Natural killer cell treated with Interleukin-12 subunit alpha and Interleukin-12 subunit beta and Interleukin-15 and Interleukin-18, amount 100 ng/mL, for 72 hours (primary cell): ENCODE measurements around the gene LNPK. TPM values are rescaled to one million over a fixed set of nuclear protein-coding genes. Genes with fewer than 3 reads are reported as not detected.

Experiments
- ATAC-seq, 2 donors: fragments of 150-1000 bp; cut with Tn5 transposase in 1 of 2; sonication (Bioruptor Pico), chemical (Tn5 transposase) in 1 of 2; 2 replicates each; pipeline ENCODE4 v1.10.0; 2021
- DNase-seq: peaks from one replicate; pipeline ENCODE4 v3.0.0; 2022; ENCODE audit warnings: low spot score
- H3K27ac Mint-ChIP-seq, 2 donors: 1 replicate in 1 of 2; 2 replicates in 1 of 2; pipeline ENCODE4 v1.8.0; 2022; ENCODE audit warnings: mixed read lengths in 2 of 2, mild to moderate bottlenecking in 1 of 2, moderate library complexity in 1 of 2
- H3K27me3 Mint-ChIP-seq, 2 donors: 1 replicate in 1 of 2; 2 replicates in 1 of 2; pipeline ENCODE4 v1.8.0; 2022; ENCODE audit warnings: mixed read lengths in 2 of 2
- H3K36me3 Mint-ChIP-seq: one replicate; pipeline ENCODE4 v1.8.0; 2022; ENCODE audit warnings: mixed read lengths
- H3K4me1 Mint-ChIP-seq, 2 donors: 1 replicate in 1 of 2; 2 replicates in 1 of 2; pipeline ENCODE4 v1.8.0; 2022; ENCODE audit warnings: low read depth in 2 of 2, mixed read lengths in 2 of 2, mild to moderate bottlenecking in 1 of 2
- H3K4me3 Mint-ChIP-seq: one replicate; pipeline ENCODE4 v1.8.0; 2022; ENCODE audit warnings: mixed read lengths
- H3K9me3 Mint-ChIP-seq: 2 replicates; pipeline ENCODE4 v1.8.0; 2022; ENCODE audit warnings: mixed read lengths
- total RNA-seq, 2 donors: library from RNA; stranded (reverse); gene quantifications; one replicate each; pipeline ENCODE4 v1.2.3, GENCODE V29; 2022

Gene LNPK
- total RNA-seq, 2 donors from 2014 or later = 35.9 to 44.7 TPM

- Mint-ChIP-seq H3K27me3 (no peaks in the 10 kb centered on the region), H3K27ac (no peak overlapping the region), H3K9me3 (peaks cover 2% of the 10 kb centered on the region), H3K36me3 (peaks cover 22% of the 10 kb centered on the region), H3K4me3 (no peak overlapping the region), H3K4me1 (no peaks in the 10 kb centered on the region)
- DNase-seq (no peak), ATAC-seq (no peak)
These were observed 51.6 kb downstream of the LNPK start for GRCh38 chr2:175950512-175950911.

- ATAC-seq (no peak), DNase-seq (no peak)
- no peak overlapping the region for H3K4me3 Mint-ChIP-seq
- H3K27ac Mint-ChIP-seq = no peak overlapping the region
- H3K27me3 Mint-ChIP-seq = no peaks in the 10 kb centered on the region
- peaks cover 2% of the 10 kb centered on the region for H3K9me3 Mint-ChIP-seq
- peaks cover 20% of the 10 kb centered on the region for H3K36me3 Mint-ChIP-seq
- no peaks in the 10 kb centered on the region for H3K4me1 Mint-ChIP-seq
These were observed 53.9 kb downstream of the LNPK start for GRCh38 chr2:175948191-175948590.

GRCh38 chr2:175947073-175947472 is 55.0 kb downstream of the LNPK start:
- H3K27ac Mint-ChIP-seq = no peak overlapping the region
- no peak overlapping the region for H3K4me3 Mint-ChIP-seq
- no peak for DNase-seq
- H3K36me3 Mint-ChIP-seq = peaks cover 16% of the 10 kb centered on the region
- ATAC-seq = no peak
- no peaks in the 10 kb centered on the region for H3K4me1 Mint-ChIP-seq
- no peaks in the 10 kb centered on the region for H3K27me3 Mint-ChIP-seq
- no peaks in the 10 kb centered on the region for H3K9me3 Mint-ChIP-seq

DNA sequence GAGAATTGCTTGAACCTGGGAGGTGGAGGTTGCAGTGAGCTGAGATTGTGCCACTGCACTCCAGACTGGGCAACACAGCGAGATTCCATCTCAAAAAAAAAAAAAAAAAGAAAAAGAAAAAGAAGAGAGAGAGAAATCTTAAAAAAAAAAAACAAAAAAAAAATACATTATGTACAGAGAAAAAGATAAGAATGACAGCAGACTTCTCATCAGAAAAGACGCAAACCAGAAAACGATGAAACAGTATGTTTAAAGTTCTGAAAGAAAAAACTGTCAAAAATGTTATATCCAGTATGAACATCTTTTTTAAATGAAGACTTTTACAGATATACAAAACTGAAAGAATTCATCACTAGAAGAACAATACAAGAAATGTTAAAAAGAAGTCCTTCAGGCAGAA is 60.4 kb downstream of the LNPK start:
- no peaks in the 10 kb centered on the region for H3K27me3 Mint-ChIP-seq
- peaks cover 18% of the 10 kb centered on the region for H3K36me3 Mint-ChIP-seq
- no peak for ATAC-seq
- H3K27ac Mint-ChIP-seq = no peak overlapping the region
- H3K4me1 Mint-ChIP-seq = peaks cover 0 to 2% of the 10 kb centered on the region in 2 donors
- no peak overlapping the region for H3K4me3 Mint-ChIP-seq
- H3K9me3 Mint-ChIP-seq = no peaks in the 10 kb centered on the region
- no peak for DNase-seq

DNA sequence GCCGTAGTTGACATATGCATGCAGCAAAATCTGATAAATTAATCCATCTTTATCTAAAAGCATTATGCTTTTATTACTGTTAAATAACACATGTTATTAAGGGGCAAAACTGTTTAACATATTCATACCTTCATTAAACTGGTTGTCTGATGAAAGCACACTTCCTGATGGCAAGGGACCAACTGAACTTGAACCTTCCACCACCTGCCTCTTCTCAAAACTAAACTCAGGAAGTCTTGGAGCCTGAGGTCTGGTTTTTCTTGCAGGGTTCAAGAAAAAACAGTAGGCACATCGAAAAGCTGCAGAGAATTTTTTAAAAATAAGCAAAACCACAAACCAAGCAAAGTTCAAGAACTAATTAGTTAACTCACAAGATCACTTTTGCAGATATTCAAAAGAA is 64.9 kb downstream of the LNPK start:
- Mint-ChIP-seq H3K4me3 (no peak overlapping the region), H3K27me3 (no peaks in the 10 kb centered on the region), H3K9me3 (no peaks in the 10 kb centered on the region), H3K36me3 (peaks cover 18% of the 10 kb centered on the region), H3K4me1 (peaks cover 0 to 2% of the 10 kb centered on the region in 2 donors), H3K27ac (no peak overlapping the region)
- no peak for DNase-seq
- no peak for ATAC-seq

DNA sequence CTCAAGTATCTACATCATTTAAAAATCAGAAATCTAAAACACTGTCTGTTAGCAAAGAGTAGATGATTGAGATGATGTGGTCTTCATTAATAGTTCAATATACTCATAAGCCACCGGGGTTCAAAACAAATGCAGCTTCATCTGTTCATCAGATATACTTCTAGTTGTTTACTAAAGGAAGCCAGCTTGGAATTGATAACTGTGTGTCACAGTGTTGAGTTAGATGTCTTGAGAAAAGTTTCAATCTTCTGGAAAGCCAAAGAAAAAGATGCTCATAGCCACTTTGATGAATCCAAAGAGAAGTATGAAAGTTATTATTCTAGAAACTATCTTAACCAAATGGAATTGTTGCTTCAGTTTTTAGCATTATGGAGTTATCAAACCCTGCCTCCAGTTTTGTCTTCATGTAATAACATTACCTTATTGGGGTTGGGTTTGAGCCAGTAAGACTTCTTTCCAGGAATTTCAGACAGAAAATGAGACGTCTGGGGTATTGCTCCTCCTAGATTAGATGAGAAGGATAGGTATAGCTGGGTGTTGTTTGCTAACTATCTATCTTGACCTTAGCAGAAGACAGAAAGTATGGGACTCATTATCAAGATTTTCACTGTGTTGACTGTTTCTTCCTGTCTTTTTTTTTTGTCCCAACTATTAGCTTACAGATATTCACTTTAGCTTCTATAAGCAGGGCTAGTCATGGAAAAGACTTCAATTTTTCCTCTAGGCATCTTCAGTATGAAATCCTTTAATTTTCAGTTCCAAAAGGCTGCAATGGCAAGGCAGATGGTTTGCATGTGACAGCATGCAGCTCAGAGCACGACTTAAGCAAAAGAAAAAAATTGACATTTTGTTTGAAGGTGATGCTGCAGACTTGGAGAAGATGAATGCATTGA is 66.5 kb downstream of the LNPK start:
- Mint-ChIP-seq H3K27me3 (no peaks in the 10 kb centered on the region), H3K4me1 (peaks cover 0 to 2% of the 10 kb centered on the region in 2 donors), H3K9me3 (no peaks in the 10 kb centered on the region), H3K36me3 (peaks cover 12% of the 10 kb centered on the region), H3K27ac (no peak overlapping the region), H3K4me3 (no peak overlapping the region)
- no peak for ATAC-seq
- DNase-seq = no peak

DNA sequence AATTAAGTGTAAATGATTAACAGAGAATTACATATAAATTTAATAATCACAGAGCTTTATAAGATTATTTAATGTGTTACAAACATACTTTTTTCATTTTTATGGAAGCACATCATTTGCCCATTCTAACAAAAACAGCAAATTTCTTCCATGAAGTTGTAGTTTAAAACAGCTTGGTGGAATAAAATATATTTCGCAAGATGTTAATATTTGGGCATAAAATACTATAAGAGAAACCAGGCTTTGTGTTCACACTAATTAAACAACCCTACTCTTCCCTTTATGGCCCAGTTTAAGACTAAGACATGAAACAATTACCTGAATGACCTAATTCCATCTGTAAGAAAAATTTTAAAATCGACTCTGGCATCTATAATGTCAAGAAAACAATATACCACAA is 69.4 kb downstream of the LNPK start:
- no peaks in the 10 kb centered on the region for H3K27me3 Mint-ChIP-seq
- H3K4me3 Mint-ChIP-seq = no peak overlapping the region
- ATAC-seq (no peak), DNase-seq (no peak)
- H3K4me1 Mint-ChIP-seq = no peaks in the 10 kb centered on the region
- H3K27ac Mint-ChIP-seq = no peak overlapping the region
- H3K36me3 Mint-ChIP-seq = peaks cover 6% of the 10 kb centered on the region
- no peaks in the 10 kb centered on the region for H3K9me3 Mint-ChIP-seq

GRCh38 chr2:175931805-175932204 is 70.3 kb downstream of the LNPK start:
- Mint-ChIP-seq H3K27ac (no peak overlapping the region), H3K4me3 (no peak overlapping the region), H3K4me1 (no peaks in the 10 kb centered on the region), H3K9me3 (no peaks in the 10 kb centered on the region), H3K36me3 (peaks cover 13% of the 10 kb centered on the region), H3K27me3 (no peaks in the 10 kb centered on the region)
- ATAC-seq (no peak), DNase-seq (no peak)

DNA sequence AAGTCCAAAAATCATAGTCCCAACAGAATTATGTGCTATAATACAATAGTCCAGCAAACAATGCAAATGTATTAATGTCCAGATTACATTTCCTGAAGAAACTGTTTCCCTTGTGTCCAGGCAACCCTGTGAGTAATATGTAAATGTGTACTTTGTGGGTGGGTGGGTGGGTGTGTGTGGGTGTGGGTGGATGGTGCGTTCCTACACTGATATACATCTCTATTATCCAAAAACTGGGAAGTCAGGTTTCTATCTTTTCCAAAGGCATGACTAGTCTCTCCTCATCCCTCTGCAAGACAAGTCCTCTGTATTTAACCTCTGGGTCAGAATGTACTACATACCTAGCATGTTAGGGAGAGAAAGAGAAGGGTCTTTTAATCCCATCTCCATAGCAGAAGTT is 71.6 kb downstream of the LNPK start:
- Mint-ChIP-seq H3K9me3 (no peaks in the 10 kb centered on the region), H3K27me3 (no peaks in the 10 kb centered on the region), H3K36me3 (peaks cover 11% of the 10 kb centered on the region), H3K4me3 (no peak overlapping the region), H3K27ac (no peak overlapping the region), H3K4me1 (no peaks in the 10 kb centered on the region)
- DNase-seq (no peak), ATAC-seq (no peak)

DNA sequence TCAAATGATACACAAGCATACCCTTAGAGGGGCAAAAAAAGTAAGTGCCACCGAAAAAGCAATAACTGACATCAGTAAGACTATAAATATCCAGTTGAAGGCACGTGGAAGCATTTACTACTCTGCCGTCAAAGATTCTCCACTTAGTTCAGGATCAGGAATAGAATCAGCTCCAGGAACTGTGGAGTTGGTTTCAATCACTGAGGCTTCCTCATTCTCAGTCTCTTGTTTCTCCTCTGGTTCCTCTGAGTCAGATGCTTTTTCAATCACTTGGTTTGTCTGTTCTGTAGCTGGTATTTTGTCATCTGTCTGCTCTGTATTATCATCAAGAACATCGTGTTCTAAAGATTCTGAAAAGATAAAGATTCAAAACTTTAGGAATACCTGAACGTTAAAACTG is 72.2 kb downstream of the LNPK start:
- Mint-ChIP-seq H3K27me3 (no peaks in the 10 kb centered on the region), H3K36me3 (peaks cover 11% of the 10 kb centered on the region), H3K4me1 (no peaks in the 10 kb centered on the region), H3K4me3 (no peak overlapping the region), H3K27ac (no peak overlapping the region), H3K9me3 (no peaks in the 10 kb centered on the region)
- ATAC-seq (no peak), DNase-seq (no peak)

DNA sequence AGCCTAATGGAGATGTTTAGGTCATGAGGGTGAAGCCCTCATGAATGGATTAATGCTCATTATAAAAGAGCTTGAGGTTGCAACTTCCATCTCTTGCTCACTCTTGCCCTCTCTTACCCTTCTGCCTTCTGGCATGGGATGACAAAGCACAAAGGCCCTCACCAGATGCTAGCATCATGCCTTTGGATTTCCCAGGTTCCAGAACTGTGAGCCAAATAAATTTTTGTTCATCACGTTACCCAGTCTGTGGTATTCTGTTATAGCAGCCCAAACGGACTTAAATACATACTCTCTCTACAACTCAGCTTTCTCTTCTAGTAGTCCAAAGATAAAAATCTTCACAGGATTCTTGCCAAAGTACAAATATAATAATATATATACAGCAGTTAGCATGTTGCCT is 75.8 kb downstream of the LNPK start:
- no peak overlapping the region for H3K4me3 Mint-ChIP-seq
- ATAC-seq (no peak), DNase-seq (no peak)
- H3K27ac Mint-ChIP-seq = no peak overlapping the region
- H3K9me3 Mint-ChIP-seq = no peaks in the 10 kb centered on the region
- H3K36me3 Mint-ChIP-seq = peaks cover 11% of the 10 kb centered on the region
- no peaks in the 10 kb centered on the region for H3K27me3 Mint-ChIP-seq
- H3K4me1 Mint-ChIP-seq = no peaks in the 10 kb centered on the region

GRCh38 chr2:175922160-175922559 is 79.9 kb downstream of the LNPK start:
- ATAC-seq = no peak
- no peaks in the 10 kb centered on the region for H3K4me1 Mint-ChIP-seq
- DNase-seq = no peak
- H3K27ac Mint-ChIP-seq = no peak overlapping the region
- H3K9me3 Mint-ChIP-seq = no peaks in the 10 kb centered on the region
- peaks cover 0 to 2% of the 10 kb centered on the region in 2 donors for H3K27me3 Mint-ChIP-seq
- H3K36me3 Mint-ChIP-seq = peaks cover 8% of the 10 kb centered on the region
- H3K4me3 Mint-ChIP-seq = no peak overlapping the region

DNA sequence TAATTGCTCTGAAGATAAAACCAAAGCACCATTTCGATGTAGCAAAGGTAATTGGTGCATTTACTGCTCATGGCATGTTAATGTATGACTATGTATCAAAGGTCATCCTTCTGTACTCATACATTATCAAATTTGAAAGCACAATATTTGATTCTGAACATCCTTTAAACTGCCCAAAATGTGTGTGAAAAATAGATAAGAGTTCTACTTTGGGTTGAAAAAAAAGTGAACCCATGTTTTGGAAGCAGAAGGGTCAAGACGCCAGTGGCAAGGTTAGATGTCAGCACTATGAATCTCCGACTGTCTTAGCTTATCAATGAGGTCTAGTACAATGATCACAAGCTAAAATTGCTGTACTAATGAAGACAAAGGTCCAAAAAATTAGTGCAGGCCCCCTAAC is 83.1 kb downstream of the LNPK start:
- no peak for DNase-seq
- Mint-ChIP-seq H3K9me3 (no peaks in the 10 kb centered on the region), H3K27ac (no peak overlapping the region), H3K27me3 (peaks cover 0 to 9% of the 10 kb centered on the region in 2 donors), H3K4me3 (no peak overlapping the region), H3K36me3 (no peaks in the 10 kb centered on the region), H3K4me1 (no peaks in the 10 kb centered on the region)
- no peak for ATAC-seq

DNA sequence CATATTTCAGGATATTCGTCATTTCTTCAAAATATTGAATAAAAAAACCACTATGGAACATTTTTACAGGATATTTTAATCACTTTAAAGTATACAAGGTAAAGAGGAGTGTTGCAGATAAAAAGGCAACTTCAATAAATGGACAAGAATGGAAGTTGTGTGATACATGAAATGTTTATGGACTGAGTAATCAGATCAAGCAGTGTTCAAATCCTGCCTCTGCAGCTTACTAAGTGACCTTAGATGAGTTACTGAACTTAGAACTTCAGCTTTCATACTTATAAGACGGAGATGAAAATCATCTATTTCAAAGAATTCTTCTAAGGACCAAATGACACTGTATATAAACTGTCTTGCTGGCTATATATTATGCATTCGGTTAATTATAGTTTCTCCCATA is 87.2 kb downstream of the LNPK start:
- H3K27ac Mint-ChIP-seq = no peak overlapping the region
- ATAC-seq (no peak), DNase-seq (no peak)
- H3K9me3 Mint-ChIP-seq = no peaks in the 10 kb centered on the region
- peaks cover 4% of the 10 kb centered on the region for H3K36me3 Mint-ChIP-seq
- no peak overlapping the region for H3K4me3 Mint-ChIP-seq
- peaks cover 18 to 32% of the 10 kb centered on the region in 2 donors for H3K27me3 Mint-ChIP-seq
- H3K4me1 Mint-ChIP-seq = no peaks in the 10 kb centered on the region
